Body of pancreas (tissue), 4 donors: ENCODE measurements around the gene SLC25A44. TPM values are rescaled to one million over a fixed set of nuclear protein-coding genes. Genes with fewer than 3 reads are reported as not detected.

Experiments
- ATAC-seq: fragments of 150-250 bp; one replicate; pipeline ENCODE4 v1.9.1; 2016
- DNase-seq, 4 donors: peaks; one replicate each; pipeline ENCODE4 v3.0.0-alpha.2; 2019
- H3K27ac ChIP-seq, 4 donors: fragments of 200-600 bp; sonication (generic); 1 replicate in 3 of 4; 2 replicates in 1 of 4; pipeline versions ENCODE4 v1.5.1 to v1.6.1; 2016 to 2019; ENCODE audit warnings: mild to moderate bottlenecking in 1 of 4, mixed read lengths in 1 of 4, moderate library complexity in 1 of 4
- H3K27me3 ChIP-seq, 2 donors: fragments of 200-600 bp; sonication (generic); one replicate each; pipeline ENCODE4 v1.6.0; 2016; ENCODE audit warnings: mild to moderate bottlenecking in 1 of 2
- H3K36me3 ChIP-seq, 2 donors: fragments of 200-600 bp; sonication (generic); replicated peaks in 1 of 2; 2 replicates each; pipeline ENCODE4 v1.5.1; 2016; ENCODE audit warnings: low read depth in 2 of 2; ENCODE audit not compliant: insufficient read depth in 1 of 2
- H3K4me1 ChIP-seq: fragments of 200-600 bp; sonication (generic); one replicate; pipeline ENCODE4 v1.6.0; 2016
- H3K4me3 ChIP-seq, 2 donors: fragments of 200-600 bp; sonication (generic); 1 replicate in 1 of 2; 2 replicates in 1 of 2; pipeline ENCODE4 v1.5.1; 2016 to 2019
- H3K9me3 ChIP-seq, 3 donors: fragments of 200-600 bp; sonication (generic); 1 replicate in 2 of 3; 2 replicates in 1 of 3; pipeline ENCODE4 v1.5.1; 2016
- CTCF ChIP-seq, 7 experiments: fragments of 450-650 bp in 4 of 7; fragments of 200-600 bp in 3 of 7; sonication (generic) in 3 of 7; IDR thresholded peaks; one replicate each; pipeline ENCODE4 v1.5.1; 2016 to 2019; ENCODE audit warnings: antibody characterized with exemption in 7 of 7
- POLR2A ChIP-seq, 3 donors: fragments of 450-650 bp; IDR thresholded peaks; one replicate each; pipeline ENCODE4 v1.6.1; 2016; ENCODE audit warnings: antibody characterized with exemption in 3 of 3, mild to moderate bottlenecking in 2 of 3
- WGBS, 2 donors: methylation state at CpG; one replicate each; pipeline ENCODE4 v1.1.5; 2017; 5-methylcytosine and 5-hydroxymethylcytosine counted together
- intact Hi-C: fragments of 100-400 bp; cut with DNase I; formaldehyde crosslinking; loops from one replicate; pipeline ENCODE4 v1.15.1; 2023
- total RNA-seq, 2 donors: library from RNA; depleted of rRNA; stranded (reverse); fragments of >200 nt; gene quantifications; one replicate each; pipeline ENCODE4 v1.1.0, GENCODE V29; 2016

Gene SLC25A44
- total RNA-seq: 10 to 100 TPM in 1 of 2 donors, 1 to 10 TPM in 1; 5.2 to 13.2 TPM

DNA sequence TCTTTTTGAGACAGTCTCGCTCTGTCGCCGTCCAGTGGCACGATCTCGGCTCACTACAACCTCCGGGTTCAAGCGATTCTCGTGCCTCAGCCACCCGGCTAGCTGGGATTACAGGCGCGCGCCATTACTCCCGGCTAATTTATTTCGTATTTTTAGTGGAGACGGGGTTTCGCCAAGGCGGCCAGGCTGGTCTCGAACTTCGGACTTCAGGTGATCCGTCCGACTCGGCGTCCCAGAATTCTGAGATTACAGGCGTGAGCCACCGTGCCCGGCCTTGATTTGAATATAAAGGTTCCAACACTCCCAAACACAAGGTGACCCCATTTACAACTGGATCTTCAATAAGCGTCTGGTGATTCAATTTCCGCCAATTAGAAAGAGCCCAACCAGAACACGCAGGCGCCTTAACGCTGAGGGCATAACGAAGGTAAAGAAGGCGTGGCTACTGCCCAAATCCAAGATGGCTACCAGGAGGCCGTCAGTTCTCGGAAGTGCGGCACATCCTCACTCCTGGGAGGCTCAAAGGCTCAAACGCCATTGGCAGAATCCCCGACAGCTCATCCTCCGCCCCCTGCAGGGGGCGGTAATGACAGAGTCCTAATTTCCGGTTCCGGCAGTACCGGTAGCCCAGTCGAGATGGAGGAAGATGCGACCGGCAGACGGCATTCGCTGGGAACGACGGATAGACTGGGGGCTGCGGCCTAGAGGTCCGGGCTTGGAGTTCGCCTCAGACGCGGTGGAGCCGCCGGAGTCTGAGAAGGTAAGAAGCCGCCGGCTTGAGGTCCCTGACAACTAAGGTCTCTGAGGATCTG is at the start of gene SLC25A44:
TSS of gene SLC25A44 (plus strand) at position 617 of the 812 bp plus-strand sequence. CDS start 5,744 bp downstream, outside the sequence.
- Histone ChIP-seq H3K27me3 (no peaks in the 10 kb centered on the region), H3K27ac (peak within 1 kb of the TSS; percentile 40 to 83 (median 74)), H3K36me3 (no peaks in the 10 kb centered on the region), H3K4me1 (peaks cover 26% of the 10 kb centered on the region), H3K4me3 (peak within 1 kb of the TSS; percentile 88 to 90), H3K9me3 (no peaks in the 10 kb centered on the region)
- peak; percentile 95 to 98 (median 97) for DNase-seq
- WGBS, 2 donors: 3 to 4% methylated on average over 51 to 59 of the region's 59 CpGs
- intact Hi-C loops: no loop called here
- TF ChIP-seq CTCF (IDR thresholded peaks at IDR 0.05) (peak in 6 of 7 experiments; percentile 31 to 75 (median 55)), POLR2A (IDR thresholded peaks at IDR 0.05) (peak; percentile 13 to 83 (median 82))
- ATAC-seq: peak; percentile 100

- Histone ChIP-seq H3K27ac (no peak overlapping the region), H3K9me3 (no peaks in the 10 kb centered on the region), H3K4me1 (no peaks in the 10 kb centered on the region), H3K27me3 (no peaks in the 10 kb centered on the region), H3K36me3 (no peaks in the 10 kb centered on the region), H3K4me3 (no peak overlapping the region)
- no peak for ATAC-seq
- intact Hi-C loops: loop anchor here (5.0 kb wide), 1 partner anchor 78 kb away; no protein-coding TSS in a partner anchor
- TF ChIP-seq POLR2A (IDR thresholded peaks at IDR 0.05) (no peak), CTCF (IDR thresholded peaks at IDR 0.05) (no peak)
- no peak for DNase-seq
- 36 to 40% methylated on average over 5 of the region's 5 CpGs for WGBS, 2 donors
These were observed 49.2 kb upstream of the SLC25A44 start for GRCh38 chr1:156144742-156145141.

GRCh38 chr1:156145650-156146019 is 48.3 kb upstream of the SLC25A44 start:
- ATAC-seq: no peak

GRCh38 chr1:156146020-156146768 is 47.7 kb upstream of the SLC25A44 start:
- peak; percentile 64 to 80 (median 76) for DNase-seq
- intact Hi-C loops: loop anchor here (5.0 kb wide), 1 partner anchor 76 kb away; no protein-coding TSS in a partner anchor
- H3K27ac ChIP-seq: no peak overlapping the region
- no peaks in the 10 kb centered on the region for H3K36me3 ChIP-seq
- H3K27me3 ChIP-seq: no peaks in the 10 kb centered on the region
- H3K9me3 ChIP-seq: no peaks in the 10 kb centered on the region
- no peak overlapping the region for H3K4me3 ChIP-seq
- TF ChIP-seq POLR2A (IDR thresholded peaks at IDR 0.05) (no peak), CTCF (IDR thresholded peaks at IDR 0.05) (peak; percentile 42 to 85 (median 69))
- 15 to 25% methylated on average over 9 to 13 of the region's 13 CpGs for WGBS, 2 donors
- peak; percentile 74 for ATAC-seq
- H3K4me1 ChIP-seq: no peaks in the 10 kb centered on the region

More at GRCh38 chr1:156145650-156146019, 48.3 kb upstream of the SLC25A44 start:
- Histone ChIP-seq H3K4me1 (no peaks in the 10 kb centered on the region), H3K4me3 (no peak overlapping the region), H3K36me3 (no peaks in the 10 kb centered on the region), H3K27ac (no peak overlapping the region), H3K27me3 (no peaks in the 10 kb centered on the region), H3K9me3 (no peaks in the 10 kb centered on the region)
- no peak for DNase-seq
- intact Hi-C loops: loop anchor here (5.0 kb wide), 1 partner anchor 77 kb away; no protein-coding TSS in a partner anchor
- WGBS, 2 donors: 44 to 48% methylated on average over 2 of the region's 2 CpGs
- TF ChIP-seq CTCF (IDR thresholded peaks at IDR 0.05) (no peak), POLR2A (IDR thresholded peaks at IDR 0.05) (no peak)
